Esophagus muscularis mucosa (tissue), 4 donors: ENCODE data around the gene VEPH1. TPM values are rescaled to one million over a fixed set of nuclear protein-coding genes. Genes with fewer than 3 reads are reported as not detected.

Source experiments
- DNase-seq: peaks from one replicate; pipeline ENCODE4 v3.0.0-alpha.2; 2017; ENCODE audit errors: extremely low spot score
- H3K27ac ChIP-seq, 4 donors: fragments of 200-600 bp; sonication (generic); replicated peaks in 1 of 4; 1 replicate in 3 of 4; 2 replicates in 1 of 4; pipeline ENCODE4 v1.5.1; 2016 to 2019; ENCODE audit warnings: mild to moderate bottlenecking in 1 of 4
- H3K27me3 ChIP-seq, 4 donors: fragments of 200-600 bp; sonication (generic); one replicate each; pipeline versions ENCODE4 v1.5.1 to v1.6.0; 2016 to 2019
- H3K36me3 ChIP-seq, 4 donors: fragments of 200-600 bp; sonication (generic); one replicate each; pipeline ENCODE4 v1.5.1; 2016 to 2019
- H3K4me1 ChIP-seq, 4 donors: fragments of 200-600 bp; sonication (generic); one replicate each; pipeline ENCODE4 v1.5.1; 2016 to 2019
- H3K4me3 ChIP-seq, 4 donors: fragments of 200-600 bp; sonication (generic); 1 replicate in 2 of 4; 2 replicates in 2 of 4; pipeline ENCODE4 v1.5.1; 2016 to 2019; ENCODE audit warnings: mild to moderate bottlenecking in 4 of 4, moderate library complexity in 1 of 4
- H3K9me3 ChIP-seq, 4 donors: fragments of 200-600 bp; sonication (generic); 1 replicate in 3 of 4; 2 replicates in 1 of 4; pipeline ENCODE4 v1.5.1; 2016 to 2019
- CTCF ChIP-seq, 3 experiments: fragments of 200-600 bp in 2 of 3; fragments of 450-650 bp in 1 of 3; sonication (generic) in 2 of 3; IDR thresholded peaks; one replicate each; pipeline ENCODE4 v1.5.1; 2017 to 2019; ENCODE audit warnings: antibody characterized with exemption in 3 of 3, mild to moderate bottlenecking in 2 of 3, moderate library complexity in 1 of 3
- EP300 ChIP-seq: sonication (generic); formaldehyde crosslinking; IDR thresholded peaks from one replicate; pipeline ENCODE4 v1.6.1; 2017; ENCODE audit warnings: antibody characterized with exemption
- POLR2A ChIP-seq: fragments of 450-650 bp; IDR thresholded peaks from one replicate; pipeline ENCODE4 v1.6.1; 2017; ENCODE audit warnings: antibody characterized with exemption, moderate library complexity, mild to moderate bottlenecking, low read depth
- POLR2AphosphoS5 ChIP-seq, 2 donors: sonication (generic); formaldehyde crosslinking; IDR thresholded peaks; one replicate each; pipeline ENCODE4 v1.6.1; 2017; ENCODE audit warnings: antibody characterized with exemption in 2 of 2
- WGBS: methylation state at CpG from one replicate; pipeline ENCODE4 v1.1.5; 2018; 5-methylcytosine and 5-hydroxymethylcytosine counted together
- intact Hi-C: fragments of 100-400 bp; cut with DNase I; formaldehyde crosslinking; loops from one replicate; pipeline ENCODE4 v1.15.1; 2023
- total RNA-seq, 4 donors: library from RNA; depleted of rRNA; stranded (reverse); fragments of >200 nt; gene quantifications; one replicate each; pipeline versions ENCODE4 v1.1.0 to v1.2.1, GENCODE V29; 2016

VEPH1 gene
- total RNA-seq, 4 donors from 2014 or later, result 0.23 to 1.2 (median 0.52) TPM; not detected in 1

- H3K4me1 ChIP-seq, result no peaks in the 10 kb centered on the region
- no peaks in the 10 kb centered on the region for H3K36me3 ChIP-seq
- H3K4me3 ChIP-seq, result no peak overlapping the region
- no peak overlapping the region for H3K27ac ChIP-seq
- no peaks in the 10 kb centered on the region for H3K27me3 ChIP-seq
- no peaks in the 10 kb centered on the region for H3K9me3 ChIP-seq
- 78% methylated on average over 1 of the region's 1 CpG for WGBS
- no peak for DNase-seq
- intact Hi-C loops, result no loop called here
- TF ChIP-seq CTCF (IDR thresholded peaks at IDR 0.05) (no peak), EP300 (no peak), POLR2AphosphoS5 (IDR thresholded peaks at IDR 0.05) (no peak), POLR2A (no peak)
These were observed 37.5 kb downstream of the VEPH1 start for GRCh38 chr3:157465741-157466140.

- TF ChIP-seq POLR2A, result no peak
- TF ChIP-seq POLR2AphosphoS5 (IDR thresholded peaks at IDR 0.05), result no peak
- TF ChIP-seq CTCF (IDR thresholded peaks at IDR 0.05), result no peak
- no peak for TF ChIP-seq EP300
- no peaks in the 10 kb centered on the region for H3K4me1 ChIP-seq
- intact Hi-C loops, result no loop called here
- DNase-seq, result no peak
- no peaks in the 10 kb centered on the region for H3K9me3 ChIP-seq
- no peaks in the 10 kb centered on the region for H3K27me3 ChIP-seq
- no peaks in the 10 kb centered on the region for H3K36me3 ChIP-seq
- H3K4me3 ChIP-seq, result no peak overlapping the region
- 82% methylated on average over 3 of the region's 3 CpGs for WGBS
- no peak overlapping the region for H3K27ac ChIP-seq
These were observed 38.9 kb downstream of the VEPH1 start for GRCh38 chr3:157464321-157464720.

- Histone ChIP-seq H3K36me3 (no peaks in the 10 kb centered on the region), H3K27ac (no peak overlapping the region), H3K4me1 (no peaks in the 10 kb centered on the region), H3K27me3 (no peaks in the 10 kb centered on the region), H3K4me3 (no peak overlapping the region), H3K9me3 (no peaks in the 10 kb centered on the region)
- intact Hi-C loops, result no loop called here
- 93% methylated on average over 1 of the region's 1 CpG for WGBS
- TF ChIP-seq POLR2AphosphoS5 (IDR thresholded peaks at IDR 0.05) (no peak), EP300 (no peak), POLR2A (no peak), CTCF (IDR thresholded peaks at IDR 0.05) (no peak)
- DNase-seq, result no peak
These were observed 39.4 kb downstream of the VEPH1 start for GRCh38 chr3:157463816-157464215.

- TF ChIP-seq POLR2A (no peak), EP300 (no peak), CTCF (IDR thresholded peaks at IDR 0.05) (no peak), POLR2AphosphoS5 (IDR thresholded peaks at IDR 0.05) (no peak)
- Histone ChIP-seq H3K27ac (no peak overlapping the region), H3K9me3 (no peaks in the 10 kb centered on the region), H3K36me3 (no peaks in the 10 kb centered on the region), H3K27me3 (no peaks in the 10 kb centered on the region), H3K4me1 (no peaks in the 10 kb centered on the region), H3K4me3 (no peak overlapping the region)
- intact Hi-C loops, result no loop called here
- 63% methylated on average over 2 of the region's 2 CpGs for WGBS
- DNase-seq, result no peak
These were observed 43.0 kb downstream of the VEPH1 start for GRCh38 chr3:157460253-157460652.

GRCh38 chr3:157459706-157460105 lies 43.5 kb downstream of the VEPH1 start:
- DNase-seq, result no peak
- no peaks in the 10 kb centered on the region for H3K27me3 ChIP-seq
- H3K4me1 ChIP-seq, result no peaks in the 10 kb centered on the region
- no peaks in the 10 kb centered on the region for H3K9me3 ChIP-seq
- WGBS, result 77% methylated on average over 2 of the region's 2 CpGs
- TF ChIP-seq POLR2AphosphoS5 (IDR thresholded peaks at IDR 0.05), result no peak
- no peak for TF ChIP-seq POLR2A
- TF ChIP-seq EP300, result no peak
- no peak for TF ChIP-seq CTCF (IDR thresholded peaks at IDR 0.05)
- no peak overlapping the region for H3K27ac ChIP-seq
- H3K36me3 ChIP-seq, result no peaks in the 10 kb centered on the region
- intact Hi-C loops, result no loop called here
- no peak overlapping the region for H3K4me3 ChIP-seq
